NCI-H2081 treated with DMSO at 0.1 percent for 48 hours (cell line): ENCODE measurements around the gene HRNR.
A peak's percentile ranks its signal among the peaks of the same experiment; 100 is the strongest.
"Not testable (repeated sequence)": the region's sequence is repeated elsewhere in the genome, so short reads cannot be mapped to it uniquely, and the experiment has no call there.

Experiments
- DNase-seq: peaks from one replicate; lab custom pipeline; 2025; lab: John Stamatoyannopoulos, UW

The HRNR gene

DNA sequence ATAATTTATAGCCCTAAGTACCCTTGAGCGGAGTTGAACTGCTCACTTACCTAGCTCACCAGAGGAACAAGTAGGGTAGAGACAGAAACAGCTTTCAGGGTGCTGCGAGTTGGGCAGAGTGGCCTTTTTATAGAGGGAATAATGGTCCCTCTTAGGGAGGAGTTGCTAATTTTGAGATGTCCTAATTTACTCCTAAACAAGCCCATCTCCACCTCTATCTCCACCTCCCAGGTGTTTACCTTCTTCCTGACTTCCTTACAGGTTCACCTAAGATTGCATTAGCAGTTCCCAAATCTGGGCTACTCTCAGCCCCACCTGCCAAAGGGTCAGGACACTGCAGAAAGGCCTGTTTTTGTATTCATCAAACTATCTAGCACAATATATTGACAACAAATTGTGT, at the start of gene HRNR:
TSS of gene HRNR (minus strand) at position 101 of the 400 bp plus-strand sequence. CDS start 940 bp downstream, outside the sequence.
- DNase-seq, result no peak

DNA sequence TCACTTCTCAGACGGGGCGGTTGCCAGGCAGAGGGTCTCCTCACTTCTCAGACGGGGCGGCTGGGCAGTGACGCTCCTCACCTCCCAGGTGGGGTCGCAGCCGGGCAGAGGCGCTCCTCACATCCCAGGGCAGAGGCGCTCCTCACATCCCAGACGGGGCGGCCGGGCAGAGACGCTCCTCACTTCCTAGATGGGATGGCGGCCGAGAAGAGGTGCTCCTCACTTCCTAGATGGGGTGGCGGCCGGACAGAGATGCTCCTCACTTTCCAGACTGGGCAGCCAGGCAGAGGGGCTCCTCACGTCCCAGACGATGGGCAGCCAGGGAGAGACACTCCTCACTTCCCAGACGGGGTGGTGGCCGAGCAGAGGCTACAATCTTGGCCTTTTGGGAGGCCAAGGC, 32.4 kb upstream of the HRNR start:
- DNase-seq, result not testable (repeated sequence)

- DNase-seq, result no peak
Observed at GRCh38 chr1:152252157-152252556, 28.2 kb upstream of the HRNR start.

- no peak for DNase-seq
Observed at GRCh38 chr1:152251391-152251790, 27.4 kb upstream of the HRNR start.

DNA sequence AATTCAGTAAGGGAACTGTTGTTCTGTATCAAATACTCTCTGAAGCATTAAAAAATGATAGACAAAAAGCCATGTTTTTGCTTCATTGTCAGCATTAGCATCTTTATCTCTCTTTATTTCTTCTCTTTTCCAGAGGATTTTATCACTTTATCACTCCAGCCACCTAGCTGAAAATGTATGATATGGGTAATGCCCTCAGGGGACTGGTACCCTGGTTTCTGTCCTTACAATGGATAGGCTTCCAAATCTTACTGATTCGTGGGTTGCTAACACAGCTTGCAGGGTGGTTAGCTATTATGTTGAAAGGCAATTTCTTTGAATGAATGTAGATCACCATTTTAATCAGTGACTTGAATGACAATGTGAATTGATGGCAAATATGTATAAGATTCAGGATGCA, 23.3 kb upstream of the HRNR start:
- DNase-seq, result no peak

DNA sequence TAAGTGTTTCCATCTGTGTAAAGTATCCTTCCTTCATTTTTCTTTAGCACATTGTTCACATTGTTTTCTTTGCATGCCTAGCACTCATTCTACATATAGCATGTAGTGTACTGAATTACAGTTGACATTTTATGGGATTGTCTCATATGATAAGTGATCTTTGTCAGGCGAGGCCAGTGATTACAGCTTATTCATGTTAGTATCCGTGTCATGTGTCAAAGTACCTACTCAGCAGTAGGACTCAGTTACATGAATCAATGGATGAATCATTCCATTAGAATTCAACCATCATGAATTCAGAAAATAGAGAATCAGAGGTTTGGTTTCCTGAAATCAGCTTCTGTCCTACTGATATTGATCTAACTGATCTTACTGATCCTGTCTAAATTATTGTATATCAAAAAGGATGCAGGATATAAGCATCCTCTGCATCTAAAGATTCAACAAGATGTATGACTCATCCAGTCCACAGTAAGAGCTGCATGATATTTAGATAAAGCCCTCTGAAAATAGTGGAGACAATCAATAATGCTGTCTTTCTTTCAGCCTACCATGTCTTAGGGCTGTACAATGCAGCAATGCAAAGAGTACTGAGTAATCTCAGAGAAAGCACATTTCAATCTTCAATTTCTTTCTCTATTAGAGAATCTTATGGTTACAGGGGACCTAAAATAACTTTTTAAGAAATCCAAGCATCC, 20.7 kb upstream of the HRNR start:
- no peak for DNase-seq

- DNase-seq, result no peak
Observed at GRCh38 chr1:152237093-152237492, 13.1 kb upstream of the HRNR start.

DNA sequence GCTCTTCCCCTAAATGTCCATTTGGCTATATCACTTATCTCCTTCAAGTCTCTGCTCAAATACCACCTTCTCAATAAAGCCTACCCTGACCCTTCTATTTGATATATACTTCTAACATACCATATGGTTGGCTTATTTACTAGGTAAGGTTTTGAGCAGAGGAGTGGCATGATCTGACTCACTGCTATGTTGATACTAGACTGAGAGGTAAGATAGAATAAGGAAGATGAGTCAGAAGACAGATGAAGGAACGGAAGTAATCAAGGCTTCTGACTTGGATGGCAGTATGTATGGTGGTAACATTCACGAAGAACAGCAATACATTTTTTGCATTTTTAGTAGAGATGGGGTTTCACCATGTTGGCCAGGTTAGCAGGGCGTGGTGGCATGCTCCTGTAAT, 4.8 kb upstream of the HRNR start:
- no peak for DNase-seq

DNA sequence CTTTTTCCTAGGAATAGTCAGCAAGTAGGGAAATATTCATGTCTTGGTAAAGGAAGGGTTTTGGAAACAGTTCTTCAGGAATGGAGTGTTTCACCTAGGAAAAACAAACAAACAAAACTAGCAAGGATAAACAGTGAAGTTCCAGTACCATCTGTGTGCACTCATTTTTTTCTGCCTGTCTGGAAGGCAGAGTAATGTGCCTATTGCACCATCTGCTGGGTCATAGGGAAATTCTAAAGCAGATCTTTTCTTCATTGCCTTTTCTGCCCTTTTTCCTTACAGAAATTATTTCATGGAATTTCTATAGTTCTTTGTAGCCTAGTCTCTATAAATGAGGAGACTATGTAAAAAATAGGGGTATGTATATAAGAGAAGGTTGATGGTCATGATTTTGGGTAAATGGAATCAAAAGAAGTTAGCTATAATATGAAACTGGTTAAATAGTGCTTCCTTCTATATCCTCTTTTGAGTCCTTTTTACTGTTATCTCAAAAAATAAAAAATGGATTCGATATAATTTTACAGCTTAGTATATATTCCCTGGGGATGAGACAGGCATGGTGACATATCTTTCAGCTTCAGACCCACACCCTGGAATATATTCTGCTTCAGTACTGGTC, 3.4 kb upstream of the HRNR start:
- no peak for DNase-seq

DNA sequence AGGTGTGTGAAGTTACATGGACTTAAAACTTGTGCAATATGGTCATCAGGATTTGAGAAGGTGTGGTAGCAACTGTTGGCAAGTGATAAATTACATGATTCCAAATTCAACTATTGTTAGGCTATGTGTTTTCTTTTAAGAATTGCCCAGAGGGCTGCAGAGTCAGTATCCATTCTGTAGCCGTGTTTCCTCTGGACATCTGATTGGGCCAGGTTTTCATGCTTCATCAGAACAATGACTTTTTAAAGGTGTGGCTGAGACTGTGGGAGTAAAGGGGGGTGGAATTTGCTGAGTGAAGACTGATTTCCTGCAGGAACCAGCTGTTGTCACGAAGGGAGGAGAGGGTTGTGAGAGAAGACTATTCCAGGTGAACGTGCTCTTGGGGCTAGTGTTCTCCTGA, 1.7 kb upstream of the HRNR start:
- no peak for DNase-seq

DNA sequence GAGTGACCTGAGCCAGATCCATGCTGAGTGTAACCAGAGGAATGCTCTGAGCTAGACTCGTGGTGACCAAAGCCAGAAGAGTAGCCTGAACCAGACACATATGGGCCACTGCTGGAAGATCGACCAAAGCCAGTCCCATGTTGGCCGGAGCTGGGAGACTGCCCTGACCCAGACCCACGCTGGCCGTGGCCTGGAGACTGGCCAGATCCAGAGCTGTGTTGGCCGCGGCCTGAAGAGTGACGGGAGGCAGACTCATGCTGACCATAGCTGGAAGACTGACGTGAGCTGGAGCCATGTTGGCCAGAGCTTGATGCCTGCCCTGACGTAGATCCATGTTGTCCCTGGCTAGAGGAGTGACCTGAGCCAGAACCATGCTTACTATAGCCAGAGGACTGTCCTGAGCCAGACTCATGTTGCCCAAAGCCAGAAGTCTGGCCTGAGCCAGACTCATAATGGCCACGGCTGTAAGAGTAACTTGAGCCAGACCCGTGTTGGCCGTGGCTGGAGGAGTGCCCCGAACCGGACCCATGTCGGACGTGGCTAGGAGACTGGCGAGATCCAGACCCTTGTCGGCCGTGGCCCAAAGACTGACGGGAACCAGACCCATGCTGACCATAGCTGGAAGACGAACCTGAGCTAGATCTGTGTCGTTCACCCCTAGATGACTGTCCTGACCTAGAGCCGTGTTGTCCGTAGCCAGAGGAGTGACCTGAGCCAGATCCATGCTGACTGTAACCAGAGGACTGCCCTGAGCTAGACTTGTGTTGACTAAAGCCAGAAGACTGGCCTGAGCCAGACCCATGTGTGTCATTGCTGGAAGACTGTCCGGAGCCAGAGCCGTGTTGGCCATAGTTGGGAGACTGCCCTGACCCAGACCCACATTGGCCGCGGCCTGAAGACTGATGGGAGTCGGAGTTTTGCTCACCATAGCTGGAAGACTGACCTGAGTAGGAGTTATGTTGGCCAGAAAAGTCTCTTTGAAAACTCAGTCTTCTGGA, 3.5 kb downstream of the HRNR start:
- DNase-seq, result no peak

DNA sequence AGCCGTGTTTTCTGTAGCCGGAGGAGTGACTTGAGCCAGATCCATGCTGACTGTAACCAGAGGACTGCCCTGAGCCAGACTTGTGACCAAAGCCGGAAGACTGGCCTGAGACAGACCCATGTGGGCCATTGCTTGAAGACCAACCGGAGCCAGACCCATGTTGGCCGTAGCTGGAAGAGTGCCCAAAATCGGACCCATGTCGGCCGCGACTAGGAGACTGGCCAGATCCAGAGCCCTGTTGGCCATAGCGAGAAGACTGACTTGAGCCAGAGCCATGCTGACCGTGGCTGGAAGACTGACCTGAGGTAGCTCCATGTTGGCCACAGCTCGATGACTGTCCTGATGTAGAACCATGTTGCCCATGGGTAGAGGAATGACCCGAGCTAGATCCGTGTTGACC, 4.6 kb downstream of the HRNR start:
- DNase-seq, result not testable (repeated sequence)

DNA sequence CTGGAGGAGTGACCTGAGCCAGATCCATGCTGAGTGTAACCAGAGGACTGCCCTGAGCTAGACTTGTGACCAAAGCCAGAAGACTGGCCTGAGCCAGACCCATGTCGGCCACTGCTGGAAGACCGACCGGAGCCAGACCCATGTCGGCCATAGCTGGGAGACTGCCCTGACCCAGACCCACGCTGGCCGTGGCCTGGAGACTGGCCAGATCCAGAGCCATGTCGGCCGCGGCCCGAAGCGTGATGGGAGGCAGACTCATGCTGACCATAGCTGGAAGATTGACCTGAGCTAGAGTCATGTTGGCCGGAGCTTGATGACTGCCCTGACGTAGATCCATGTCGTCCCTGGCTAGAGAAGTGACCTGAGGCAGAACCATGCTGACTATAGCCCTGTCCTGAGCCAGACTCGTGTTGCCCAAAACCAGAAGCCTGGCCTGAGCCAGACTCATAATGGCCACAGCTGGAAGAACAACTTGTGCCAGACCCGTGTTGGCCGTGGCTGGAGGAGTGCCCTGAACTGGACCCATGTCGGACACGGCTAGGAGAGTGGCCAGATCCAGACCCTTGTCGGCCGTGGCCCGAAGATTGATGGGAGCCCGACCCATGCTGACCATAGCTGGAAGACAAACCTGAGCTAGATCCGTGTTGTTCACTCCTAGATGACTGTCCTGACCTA, 5.1 kb downstream of the HRNR start:
- no peak for DNase-seq

GRCh38 chr1:152215604-152216003, 8.4 kb downstream of the HRNR start:
- not testable (repeated sequence) for DNase-seq

DNA sequence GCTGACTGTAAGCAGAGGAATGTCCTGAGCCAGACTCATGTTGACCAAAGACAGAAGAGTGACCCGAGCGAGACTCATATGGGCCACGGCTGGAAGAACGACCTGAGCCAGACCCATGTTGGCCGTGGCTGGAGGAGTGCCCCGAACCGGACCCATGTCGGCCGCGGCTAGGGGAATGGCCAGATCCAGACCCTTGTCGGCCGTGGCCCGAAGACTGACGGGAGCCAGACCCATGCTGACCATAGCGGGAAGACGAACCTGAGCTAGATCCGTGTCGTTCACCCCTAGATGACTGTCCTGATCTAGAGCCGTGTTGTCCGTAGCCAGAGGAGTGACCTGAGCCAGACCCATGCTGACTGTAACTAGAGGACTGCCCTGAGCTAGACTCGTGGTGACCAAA, 9.1 kb downstream of the HRNR start:
- not testable (repeated sequence) for DNase-seq

GRCh38 chr1:152198982-152199381, 25.0 kb downstream of the HRNR start:
- no peak for DNase-seq

- no peak for DNase-seq
Observed at GRCh38 chr1:152197361-152197941, 26.5 kb downstream of the HRNR start.

DNA sequence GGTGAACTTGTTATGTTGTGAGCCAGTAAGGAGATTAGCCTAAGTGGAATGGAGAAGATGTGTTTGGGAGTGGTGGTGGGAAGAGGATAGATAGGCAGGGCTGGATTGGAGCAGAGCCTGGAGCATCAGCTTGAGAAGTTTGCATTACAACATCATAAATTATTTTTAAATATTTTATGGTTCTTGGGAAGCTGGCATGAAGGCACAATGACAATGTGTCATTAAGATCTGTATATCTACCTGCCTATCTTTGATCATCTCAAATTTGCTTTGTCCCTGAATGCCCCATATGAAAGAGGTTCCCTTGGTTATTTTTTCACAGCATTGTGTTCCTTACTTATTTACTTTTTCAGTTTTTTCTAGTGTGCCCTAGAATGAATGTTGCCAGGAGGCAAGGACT, 32.3 kb downstream of the HRNR start:
- DNase-seq, result no peak

DNA sequence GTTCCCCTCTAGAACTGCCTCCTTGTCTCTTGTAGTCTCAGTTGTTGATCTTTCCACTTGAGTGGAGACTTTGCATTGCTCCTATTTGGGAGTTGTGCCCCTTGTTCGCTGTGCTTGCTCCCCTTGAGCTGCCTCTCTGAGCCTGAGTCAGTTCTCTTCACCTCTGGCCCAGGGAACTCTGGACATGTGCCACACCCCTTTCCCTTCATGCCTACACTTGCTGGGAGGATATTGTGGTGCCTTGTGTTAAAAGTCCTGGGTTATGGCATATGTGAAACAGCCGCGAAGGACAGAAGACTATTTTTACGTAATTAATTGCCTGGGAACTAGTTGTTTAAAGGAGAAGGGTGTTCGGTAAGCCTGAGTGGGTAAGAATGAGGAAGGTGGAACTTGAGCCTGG, 32.7 kb downstream of the HRNR start:
- no peak for DNase-seq

- DNase-seq, result no peak
Observed at GRCh38 chr1:152190589-152190988, 33.4 kb downstream of the HRNR start.

- peak; percentile 28 for DNase-seq
Observed at GRCh38 chr1:152189657-152190442, 34.1 kb downstream of the HRNR start.
